Mesenteric fat pad (tissue), 1 donor: ENCODE data around the gene EMX2. TPM values are rescaled to one million over a fixed set of nuclear protein-coding genes. Genes with fewer than 3 reads are reported as not detected.

Experiments used
- DNase-seq: peaks from one replicate; pipeline ENCODE4 v3.0.0-alpha.2; 2020; ENCODE audit warnings: low spot score
- total RNA-seq: library from RNA; stranded (reverse); fragmentation: NEBNext Ultra II Directional; extraction: Animal tissue kit (Norgen Biotek cat#: 25700); gene quantifications from one replicate; pipeline ENCODE4 v1.2.1, GENCODE V29; 2021
- donor health status: DM: yes; HTN: yes; CAD: no.

The EMX2 gene
- total RNA-seq, 1 donor from 2014 or later: 2.4 TPM

DNA sequence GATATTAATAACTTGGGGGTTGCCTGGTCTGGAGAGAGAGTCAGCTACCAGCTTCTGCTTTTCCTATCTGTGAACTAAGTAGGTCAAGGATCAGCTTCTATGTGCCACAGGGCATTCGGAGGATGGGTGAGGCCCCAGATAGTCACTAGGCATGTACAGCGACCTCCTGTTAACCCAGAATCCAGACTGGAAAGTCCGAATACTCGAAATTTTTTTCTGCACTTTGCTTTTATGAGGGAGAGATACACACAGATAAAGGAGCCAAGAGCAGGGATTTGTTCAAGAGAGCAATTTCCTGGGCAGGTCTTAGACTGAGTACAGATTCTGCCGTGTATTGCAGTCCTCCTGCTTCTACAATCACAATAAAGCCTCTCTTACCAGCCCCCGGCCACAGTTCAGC, 54.2 kb downstream of the EMX2 start:
- no peak for DNase-seq

DNA sequence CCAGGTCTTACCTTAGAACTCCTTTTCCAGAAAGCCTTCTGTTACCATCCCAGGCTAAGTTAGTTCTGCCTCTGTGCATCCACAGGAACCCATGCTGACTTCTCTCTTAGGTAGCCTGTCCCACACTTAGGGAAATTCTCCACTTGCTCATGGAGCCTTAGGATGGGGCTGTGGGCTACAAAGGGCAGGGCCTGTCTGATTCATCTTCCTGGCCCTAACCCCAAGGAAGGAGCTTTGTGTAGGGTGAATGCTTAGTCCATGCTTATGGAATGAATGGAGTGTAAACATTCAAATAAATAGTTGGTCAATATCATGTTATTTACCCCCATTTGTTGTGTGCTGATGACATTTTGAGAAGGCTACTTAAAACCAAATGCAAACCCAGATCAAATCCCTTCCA, 54.7 kb downstream of the EMX2 start:
- no peak for DNase-seq

Other genes with a start within 250 kb of the EMX2 start
- gene PDZD8, start 167.3 kb upstream of the EMX2 start, total RNA-seq: 36.7 TPM